ENCODE measurements around the gene CD84.

CD84 gene

GRCh38 chr1:160504651-160505050, 74.6 kb downstream of the CD84 start:
- peaks cover 66% of the 10 kb centered on the region for H3K79me2 ChIP-seq (ENCODE audit: control insufficient read depth, low read length)
- no peak overlapping the region for H3K4me3 ChIP-seq (ENCODE audit: low read length)
- peaks cover 66% of the 10 kb centered on the region for H3K36me3 ChIP-seq (ENCODE audit: control insufficient read depth, low read length)

DNA sequence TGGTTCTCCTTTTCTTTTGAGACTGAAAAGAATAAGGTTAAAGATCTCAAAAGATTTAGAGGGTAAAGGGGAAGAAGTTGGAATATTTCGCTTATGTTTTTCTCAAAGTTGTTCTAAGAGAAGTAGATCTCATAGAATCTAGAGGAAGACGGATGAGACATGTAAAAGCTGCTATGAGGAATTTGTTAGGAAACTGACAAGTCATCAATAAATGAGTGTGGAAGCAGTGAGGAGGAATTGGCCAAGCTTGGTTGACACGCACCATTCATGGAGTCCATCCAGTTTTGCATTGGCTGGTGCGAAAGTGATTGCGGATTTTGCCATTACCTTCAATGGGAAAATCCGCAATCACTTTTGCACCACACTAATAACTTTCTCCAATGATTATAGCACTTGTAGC, 76.2 kb downstream of the CD84 start:
- peaks cover 30% of the 10 kb centered on the region for H3K4me1 ChIP-seq (ENCODE audit: control insufficient read depth, low read length)

More at GRCh38 chr1:160504651-160505050, 74.6 kb downstream of the CD84 start:
- no peak overlapping the region for H3K27ac ChIP-seq (ENCODE audit: low read depth, low read length)
- TF ChIP-seq, protein P1, sequence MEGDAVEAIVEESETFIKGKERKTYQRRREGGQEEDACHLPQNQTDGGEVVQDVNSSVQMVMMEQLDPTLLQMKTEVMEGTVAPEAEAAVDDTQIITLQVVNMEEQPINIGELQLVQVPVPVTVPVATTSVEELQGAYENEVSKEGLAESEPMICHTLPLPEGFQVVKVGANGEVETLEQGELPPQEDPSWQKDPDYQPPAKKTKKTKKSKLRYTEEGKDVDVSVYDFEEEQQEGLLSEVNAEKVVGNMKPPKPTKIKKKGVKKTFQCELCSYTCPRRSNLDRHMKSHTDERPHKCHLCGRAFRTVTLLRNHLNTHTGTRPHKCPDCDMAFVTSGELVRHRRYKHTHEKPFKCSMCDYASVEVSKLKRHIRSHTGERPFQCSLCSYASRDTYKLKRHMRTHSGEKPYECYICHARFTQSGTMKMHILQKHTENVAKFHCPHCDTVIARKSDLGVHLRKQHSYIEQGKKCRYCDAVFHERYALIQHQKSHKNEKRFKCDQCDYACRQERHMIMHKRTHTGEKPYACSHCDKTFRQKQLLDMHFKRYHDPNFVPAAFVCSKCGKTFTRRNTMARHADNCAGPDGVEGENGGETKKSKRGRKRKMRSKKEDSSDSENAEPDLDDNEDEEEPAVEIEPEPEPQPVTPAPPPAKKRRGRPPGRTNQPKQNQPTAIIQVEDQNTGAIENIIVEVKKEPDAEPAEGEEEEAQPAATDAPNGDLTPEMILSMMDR (IDR thresholded peaks at IDR 0.05; ENCODE audit: low read depth, low read length, poor library complexity, severe bottlenecking): no peak
- no peak for TF ChIP-seq EZH2phosphoT487 (IDR thresholded peaks at IDR 0.05; ENCODE audit: borderline replicate concordance, low read length)
- 0 out of 2 replicates have a peak, but pooled peaks cover 3% of the 10 kb centered on the region for H3F3A ChIP-seq (ENCODE audit: control insufficient read depth, insufficient read depth)
- no peaks in the 10 kb centered on the region for H3K9me2 ChIP-seq (replicated peaks; ENCODE audit: control insufficient read depth, low read length)
- H3K27me3 ChIP-seq (ENCODE audit: control insufficient read depth, low read length): no peaks in the 10 kb centered on the region
- no peak overlapping the region for H3K4me2 ChIP-seq (ENCODE audit: low read length)
- peaks cover 30% of the 10 kb centered on the region for H3K4me1 ChIP-seq (ENCODE audit: control insufficient read depth, low read length)
- H3K9me3 ChIP-seq (ENCODE audit: control insufficient read depth, insufficient read depth, low read length): peaks cover 35% of the 10 kb centered on the region
- H4K20me1 ChIP-seq (ENCODE audit: control insufficient read depth, insufficient read depth, low read depth, low read length): no peaks in the 10 kb centered on the region

DNA sequence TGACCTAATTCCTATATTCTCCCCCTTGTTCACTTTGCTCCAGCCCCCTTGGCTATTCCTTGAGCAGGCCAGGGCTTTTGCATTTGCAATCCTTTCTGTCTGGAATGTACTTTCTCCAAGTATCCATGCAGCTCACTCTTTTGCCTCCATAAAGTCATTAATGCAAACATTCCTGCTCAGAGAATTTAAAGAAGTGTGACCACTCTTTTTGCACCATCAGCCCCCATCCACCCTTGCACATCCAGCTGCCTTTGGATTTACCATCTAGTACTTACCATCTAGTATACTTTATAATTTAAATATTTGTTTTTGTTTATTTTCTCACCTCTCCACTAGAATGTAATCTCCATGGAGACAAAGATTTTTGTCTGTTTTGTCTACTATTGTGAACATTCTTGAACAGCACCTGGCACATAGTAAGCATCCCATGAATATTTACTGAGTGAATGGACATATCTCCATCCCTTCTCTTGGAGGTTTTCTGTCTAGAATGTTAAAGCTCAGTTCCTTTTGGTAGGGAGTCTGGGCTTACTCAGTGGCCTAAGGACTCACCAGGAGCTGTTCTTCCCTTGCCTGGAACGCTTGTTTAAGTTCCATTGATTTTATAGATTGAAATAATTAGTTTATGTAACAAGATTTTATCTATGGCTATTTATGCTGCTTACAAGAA, 78.8 kb downstream of the CD84 start:
- H3K36me3 ChIP-seq (ENCODE audit: control insufficient read depth, low read length): peaks cover 73% of the 10 kb centered on the region
- no peak overlapping the region for H3K4me3 ChIP-seq (ENCODE audit: low read length)
- no peaks in the 10 kb centered on the region for H3K9me2 ChIP-seq (replicated peaks; ENCODE audit: control insufficient read depth, low read length)
- TF ChIP-seq, protein P1 (IDR thresholded peaks at IDR 0.05; ENCODE audit: low read depth, low read length, poor library complexity, severe bottlenecking): no peak
- no peak for TF ChIP-seq EZH2phosphoT487 (IDR thresholded peaks at IDR 0.05; ENCODE audit: borderline replicate concordance, low read length)
- no peaks in the 10 kb centered on the region for H3K27me3 ChIP-seq (ENCODE audit: control insufficient read depth, low read length)
- H3K79me2 ChIP-seq (ENCODE audit: control insufficient read depth, low read length): peaks cover 43% of the 10 kb centered on the region
- peaks cover 25% of the 10 kb centered on the region; the same call in 1 of the 2 replicates for H3K9me3 ChIP-seq (ENCODE audit: control insufficient read depth, insufficient read depth, low read length)
- H3K27ac ChIP-seq (ENCODE audit: low read depth, low read length): no peak overlapping the region
- H3K4me2 ChIP-seq (ENCODE audit: low read length): no peak overlapping the region
- no peaks in the 10 kb centered on the region for H3F3A ChIP-seq (ENCODE audit: control insufficient read depth, insufficient read depth)
- H4K20me1 ChIP-seq (ENCODE audit: control insufficient read depth, insufficient read depth, low read depth, low read length): no peaks in the 10 kb centered on the region
- peaks cover 14% of the 10 kb centered on the region for H3K4me1 ChIP-seq (ENCODE audit: control insufficient read depth, low read length)

More for the DNA sequence above, 76.2 kb downstream of the CD84 start:
- TF ChIP-seq, protein P1 (IDR thresholded peaks at IDR 0.05; ENCODE audit: low read depth, low read length, poor library complexity, severe bottlenecking): no peak
- TF ChIP-seq EZH2phosphoT487 (IDR thresholded peaks at IDR 0.05; ENCODE audit: borderline replicate concordance, low read length): no peak
- Histone ChIP-seq H3K4me2 (ENCODE audit: low read length) (no peak overlapping the region), H4K20me1 (ENCODE audit: control insufficient read depth, insufficient read depth, low read depth, low read length) (no peaks in the 10 kb centered on the region), H3K27ac (ENCODE audit: low read depth, low read length) (no peak overlapping the region), H3K36me3 (ENCODE audit: control insufficient read depth, low read length) (peaks cover 78% of the 10 kb centered on the region), H3K9me2 (replicated peaks; ENCODE audit: control insufficient read depth, low read length) (no peaks in the 10 kb centered on the region), H3K79me2 (ENCODE audit: control insufficient read depth, low read length) (peaks cover 67% of the 10 kb centered on the region), H3K4me3 (ENCODE audit: low read length) (no peak overlapping the region), H3K9me3 (ENCODE audit: control insufficient read depth, insufficient read depth, low read length) (peaks cover 46% of the 10 kb centered on the region), H3K27me3 (ENCODE audit: control insufficient read depth, low read length) (no peaks in the 10 kb centered on the region), H3F3A (ENCODE audit: control insufficient read depth, insufficient read depth) (0 out of 2 replicates have a peak, but pooled peaks cover 3% of the 10 kb centered on the region)

Data from DOHH2 (cell line).